ENCODE measurements around the gene STRA6. TPM values are rescaled to one million over a fixed set of nuclear protein-coding genes. Genes with fewer than 3 reads are reported as not detected.

STRA6 gene
- total RNA-seq, 1 donor from 2014 or later, result 158 TPM

GRCh38 chr15:74133694-74134386, 68.7 kb downstream of the STRA6 start:
- Mint-ChIP-seq H3K27ac (no peak overlapping the region), H3K9me3 (no peaks in the 10 kb centered on the region), H3K36me3 (peaks cover 12% of the 10 kb centered on the region), H3K4me3 (no peak overlapping the region), H3K4me1 (ENCODE audit: unreplicated experiment) (peaks cover 39% of the 10 kb centered on the region), H3K27me3 (peaks cover 94% of the 10 kb centered on the region)
- no peak for TF ChIP-seq CTCF (conservative IDR thresholded peaks at IDR 0.05)
- no peak for DNase-seq (ENCODE audit: extremely low spot score, unreplicated experiment)

GRCh38 chr15:74132681-74133651, 69.6 kb downstream of the STRA6 start:
- Mint-ChIP-seq H3K9me3 (no peaks in the 10 kb centered on the region), H3K36me3 (peaks cover 12% of the 10 kb centered on the region), H3K4me1 (ENCODE audit: unreplicated experiment) (peaks cover 34% of the 10 kb centered on the region), H3K27me3 (peaks cover 93% of the 10 kb centered on the region), H3K4me3 (peak overlapping the region; percentile 47), H3K27ac (no peak overlapping the region)
- TF ChIP-seq CTCF (conservative IDR thresholded peaks at IDR 0.05), result no peak
- no peak for DNase-seq (ENCODE audit: extremely low spot score, unreplicated experiment)

GRCh38 chr15:74131628-74132413, 70.8 kb downstream of the STRA6 start:
- Mint-ChIP-seq H3K4me1 (ENCODE audit: unreplicated experiment) (peaks cover 28% of the 10 kb centered on the region), H3K4me3 (peak overlapping the region; percentile 91), H3K36me3 (peaks cover 12% of the 10 kb centered on the region), H3K27ac (peak overlapping the region; percentile 76), H3K9me3 (no peaks in the 10 kb centered on the region), H3K27me3 (peaks cover 93% of the 10 kb centered on the region)
- no peak for TF ChIP-seq CTCF (conservative IDR thresholded peaks at IDR 0.05)
- no peak for DNase-seq (ENCODE audit: extremely low spot score, unreplicated experiment)

- TF ChIP-seq CTCF (conservative IDR thresholded peaks at IDR 0.05), result no peak
- no peaks in the 10 kb centered on the region for H3K9me3 Mint-ChIP-seq
These were observed 71.5 kb downstream of the STRA6 start for GRCh38 chr15:74130849-74131627.

More at GRCh38 chr15:74130849-74131627, 71.5 kb downstream of the STRA6 start:
- Mint-ChIP-seq H3K27me3 (peaks cover 93% of the 10 kb centered on the region), H3K4me3 (peak overlapping the region; percentile 91), H3K27ac (peak overlapping the region; percentile 77), H3K4me1 (ENCODE audit: unreplicated experiment) (peaks cover 26% of the 10 kb centered on the region), H3K36me3 (peaks cover 12% of the 10 kb centered on the region)
- no peak for DNase-seq (ENCODE audit: extremely low spot score, unreplicated experiment)
